Panc1 (cell line): ENCODE measurements around the gene GLIS1.

Experiments
- CTCF ChIP-seq: fragments of 450-650 bp; IDR thresholded peaks from 2 replicates; pipeline ENCODE4 v1.5.1; 2017; ENCODE audit warnings: mild to moderate bottlenecking
- POLR2AphosphoS5 ChIP-seq: IDR thresholded peaks from 2 replicates; pipeline ENCODE4 v1.6.1; 2012; ENCODE audit warnings: mild to moderate bottlenecking, low read depth, low read length, moderate library complexity
- REST ChIP-seq, 2 experiments: IDR thresholded peaks; 2 replicates each; pipeline ENCODE4 v1.6.1; 2011 to 2012; ENCODE audit warnings: low read depth in 2 of 2, control low read depth in 1 of 2, low read length in 1 of 2, mild to moderate bottlenecking in 1 of 2, moderate library complexity in 1 of 2; ENCODE audit not compliant: insufficient read depth in 1 of 2
- SIN3A ChIP-seq: IDR thresholded peaks from 2 replicates; pipeline ENCODE4 v1.6.1; 2012; ENCODE audit warnings: low read depth, mild to moderate bottlenecking, low read length, moderate library complexity, borderline replicate concordance; ENCODE audit not compliant: insufficient read depth
- TCF7L2 ChIP-seq: IDR thresholded peaks from 2 replicates; pipeline ENCODE4 v1.6.1; 2011; ENCODE audit warnings: mild to moderate bottlenecking, low read depth, low read length, inconsistent platforms

GRCh38 chr1:53728196-53728595 is 10.8 kb downstream of the GLIS1 start:
- TF ChIP-seq CTCF (no peak), POLR2AphosphoS5 (no peak), REST (IDR thresholded peaks at IDR 0.05; ENCODE audit: insufficient read depth in 1 of 2, low read depth in 2 of 2, low read length in 1 of 2) (no peak), SIN3A (no peak), TCF7L2 (no peak)
